DMS114 treated with DMSO at 0.1 percent for 48 hours (cell line): ENCODE measurements around the gene POLR1C.
"Not testable (repeated sequence)": the region's sequence is repeated elsewhere in the genome, so short reads cannot be mapped to it uniquely, and the experiment has no call there.

Experiments used
- DNase-seq: peaks from one replicate; lab custom pipeline; 2025; ENCODE audit not compliant: unreplicated experiment; lab: John Stamatoyannopoulos, UW

Gene POLR1C

GRCh38 chr6:43516697-43517504 is at the start of gene POLR1C, which contains the start of gene YIPF3:
POLR1C (plus strand) TSS chr6:43517089; CDS start chr6:43517110, 21 bp downstream.
YIPF3 (minus strand) TSS chr6:43516926; CDS start chr6:43516807, 119 bp downstream.
- peak; percentile 99 for DNase-seq

DNA sequence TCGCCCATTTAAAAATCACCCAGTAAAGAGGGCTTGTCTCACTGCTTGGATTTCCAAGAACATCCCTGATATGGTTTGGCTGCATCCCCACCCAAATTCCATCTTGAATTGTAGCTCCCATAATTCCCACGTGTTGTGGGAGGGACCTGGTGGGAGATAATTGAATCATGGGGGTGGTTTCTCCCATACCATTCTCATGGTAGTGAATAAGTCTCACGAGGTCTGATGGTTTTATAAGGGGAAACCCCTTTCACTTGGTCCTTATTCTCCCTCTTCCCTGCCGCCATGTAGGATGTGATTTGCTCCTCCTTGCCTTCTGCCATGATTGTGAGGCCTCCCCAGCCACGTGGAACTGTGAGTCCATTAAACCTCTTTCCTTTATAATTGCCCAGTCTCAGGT is 49.6 kb upstream of the POLR1C start:
- DNase-seq = not testable (repeated sequence)

- DNase-seq = no peak
These were observed 49.1 kb upstream of the POLR1C start for GRCh38 chr6:43467752-43468151.

GRCh38 chr6:43468240-43468639 is 48.6 kb upstream of the POLR1C start:
- no peak for DNase-seq

DNA sequence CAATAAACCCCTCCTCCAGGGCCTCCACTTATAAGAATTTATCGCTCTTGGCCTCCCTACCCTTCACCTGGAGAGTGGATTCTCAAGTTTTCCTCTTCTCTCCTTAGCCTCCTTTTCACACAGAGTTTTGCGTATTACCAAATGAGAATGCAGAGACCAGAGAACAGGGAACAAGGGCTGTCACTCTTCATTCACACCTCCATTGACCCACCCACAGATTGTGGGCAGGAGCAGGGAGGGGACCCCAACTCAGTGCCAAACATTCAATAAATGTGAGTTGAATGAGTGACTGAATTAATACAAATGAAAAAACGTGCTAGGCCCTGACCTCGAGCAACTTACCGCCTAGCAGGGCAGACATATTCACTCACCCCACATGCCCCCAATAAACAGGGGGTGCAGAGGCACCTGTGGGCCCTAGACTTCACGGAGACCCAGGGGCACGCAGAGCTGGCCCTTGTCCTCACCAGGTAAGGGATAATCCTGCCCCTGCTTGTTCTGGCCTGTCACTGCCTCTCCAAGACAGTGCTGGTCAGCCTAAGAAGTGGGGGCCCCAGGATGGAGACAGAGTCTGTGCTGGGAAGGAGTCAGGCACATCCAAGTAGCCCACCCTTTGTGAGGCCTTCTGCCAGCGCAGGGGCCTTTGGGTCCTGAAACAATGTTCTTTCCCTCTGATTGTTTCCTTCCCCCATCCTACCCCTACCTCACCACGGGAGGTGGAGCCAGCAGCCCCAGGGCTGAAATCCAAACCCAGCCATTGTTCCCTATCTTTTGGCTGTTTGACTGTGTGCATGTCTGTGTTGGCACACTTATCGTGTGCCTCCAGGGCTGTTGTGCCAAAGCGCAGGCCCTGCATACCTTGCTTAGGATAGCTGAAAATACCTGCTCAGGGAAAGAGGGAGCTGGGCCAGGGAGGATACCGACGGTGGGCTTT is 47.9 kb upstream of the POLR1C start:
- DNase-seq = no peak

DNA sequence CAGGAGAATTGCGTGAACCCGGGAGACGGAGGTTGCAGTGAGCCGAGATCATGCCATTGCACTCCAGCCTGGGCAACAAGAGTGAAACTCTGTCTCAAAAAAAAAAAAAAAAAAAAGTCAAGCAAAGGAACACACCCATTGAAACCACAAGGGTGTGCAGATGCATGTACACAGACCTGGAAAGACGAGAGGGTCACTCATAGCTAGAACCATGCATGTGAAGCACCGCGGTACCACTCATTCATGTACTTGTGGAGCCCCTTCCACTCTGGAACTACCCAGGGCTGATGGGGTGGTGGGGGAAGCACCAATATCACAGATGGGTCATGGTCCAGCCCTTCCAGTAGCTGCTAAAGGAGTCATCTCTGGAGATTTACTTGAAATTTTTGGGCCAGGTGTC is 46.9 kb upstream of the POLR1C start:
- no peak for DNase-seq

- DNase-seq = no peak
These were observed 45.5 kb upstream of the POLR1C start for GRCh38 chr6:43471399-43471798.

DNA sequence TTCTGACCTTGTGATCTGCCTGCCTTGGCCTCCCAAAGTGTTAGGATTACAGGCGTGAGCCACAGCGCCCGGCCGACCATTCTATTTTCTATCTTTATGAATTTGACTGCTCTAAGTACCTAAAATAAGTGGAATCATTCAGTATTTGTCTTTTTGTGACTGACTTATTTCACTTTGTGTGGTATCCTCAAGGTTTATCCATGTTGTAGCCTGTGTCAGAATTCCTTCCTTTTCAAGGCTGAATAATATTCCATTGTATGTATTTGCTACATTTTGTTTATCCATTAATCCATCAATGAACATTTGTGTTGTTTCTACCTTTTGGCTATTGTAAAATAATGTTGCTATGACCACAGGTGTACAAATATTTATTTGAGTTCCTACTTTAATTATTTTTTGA is 44.4 kb upstream of the POLR1C start:
- DNase-seq = no peak

DNA sequence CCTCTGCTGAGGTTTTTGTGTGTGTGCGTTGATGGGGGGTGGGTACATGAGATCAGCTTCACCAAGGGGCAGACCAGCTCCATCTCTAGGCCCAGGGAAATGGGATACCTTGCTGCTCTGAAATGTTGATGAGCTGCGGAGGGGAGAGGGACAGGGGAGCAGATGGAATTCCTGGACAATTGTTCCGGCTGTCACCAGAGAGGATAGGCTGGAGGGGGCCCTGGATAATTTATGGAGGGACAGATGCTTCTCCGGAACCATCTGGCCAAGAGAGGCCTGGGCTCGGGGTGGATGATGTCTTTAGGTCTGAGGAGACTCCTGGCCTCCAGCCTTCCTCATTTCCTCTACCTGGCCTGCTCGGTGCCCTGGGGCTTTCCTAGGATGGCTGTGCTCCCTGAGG is 41.4 kb upstream of the POLR1C start:
- no peak for DNase-seq

DNA sequence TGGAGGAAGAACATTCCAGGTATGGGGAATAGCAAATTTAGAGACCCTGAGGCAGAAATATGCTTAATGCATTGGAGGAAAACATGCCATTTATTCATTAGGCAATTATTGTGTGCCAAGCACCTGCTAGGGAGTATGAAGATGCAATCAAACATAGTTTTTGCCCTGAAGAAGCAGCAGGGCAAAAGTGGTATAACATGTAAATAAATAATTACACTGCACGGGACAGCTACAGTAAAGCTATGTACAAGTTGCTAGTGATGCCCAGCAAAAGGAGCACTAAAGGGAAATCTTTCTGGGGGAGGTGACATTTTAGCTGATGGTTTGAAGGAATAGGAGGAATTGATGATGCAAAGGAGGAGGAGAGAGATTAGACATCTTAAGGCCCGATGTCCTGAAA is 40.1 kb upstream of the POLR1C start:
- DNase-seq = peak; percentile 27

GRCh38 chr6:43477235-43478007 is 39.5 kb upstream of the POLR1C start, which contains the start of gene TJAP1:
TJAP1 (plus strand) TSS chr6:43477570; CDS start chr6:43499002, 21,432 bp downstream.
- peak; percentile 86 for DNase-seq

GRCh38 chr6:43478008-43478372 is 38.9 kb upstream of the POLR1C start:
- no peak for DNase-seq

GRCh38 chr6:43481075-43481474 is 35.8 kb upstream of the POLR1C start:
- DNase-seq = no peak

GRCh38 chr6:43481591-43482236 is 35.2 kb upstream of the POLR1C start:
- no peak for DNase-seq

DNA sequence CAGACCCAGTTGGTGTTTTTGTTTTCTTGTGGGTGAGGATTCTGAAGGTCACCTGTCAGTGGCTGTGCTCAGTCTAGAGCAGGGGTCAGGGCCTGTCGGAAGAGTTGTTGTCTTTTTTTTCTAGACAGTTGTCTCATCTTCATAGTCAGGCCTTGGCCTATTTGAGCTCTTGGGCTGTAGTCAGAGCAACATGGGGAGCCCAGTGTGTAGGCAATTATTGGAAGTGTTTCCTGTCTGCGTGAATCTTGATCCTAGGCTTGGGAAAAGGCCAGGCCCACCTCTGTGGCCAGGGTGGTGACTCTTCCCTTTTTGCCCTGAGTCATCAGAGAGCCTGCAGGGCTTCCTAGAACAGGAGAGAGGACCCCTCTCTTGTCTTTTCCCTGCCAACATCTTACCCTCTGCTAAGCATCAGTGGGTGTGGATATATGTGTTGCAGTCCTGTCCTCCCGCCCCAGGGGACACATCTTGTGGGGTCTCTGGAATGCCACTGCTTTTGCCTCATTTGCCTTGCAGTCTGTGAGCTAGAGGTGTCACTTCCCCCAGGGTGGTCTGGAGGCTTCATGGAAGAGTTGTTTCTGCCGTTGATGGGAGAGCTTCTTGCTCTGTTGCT is 28.1 kb upstream of the POLR1C start:
- no peak for DNase-seq

- no peak for DNase-seq
These were observed 27.4 kb upstream of the POLR1C start for GRCh38 chr6:43489277-43490072.

- DNase-seq = no peak
These were observed 26.4 kb upstream of the POLR1C start for GRCh38 chr6:43490523-43490939.

DNA sequence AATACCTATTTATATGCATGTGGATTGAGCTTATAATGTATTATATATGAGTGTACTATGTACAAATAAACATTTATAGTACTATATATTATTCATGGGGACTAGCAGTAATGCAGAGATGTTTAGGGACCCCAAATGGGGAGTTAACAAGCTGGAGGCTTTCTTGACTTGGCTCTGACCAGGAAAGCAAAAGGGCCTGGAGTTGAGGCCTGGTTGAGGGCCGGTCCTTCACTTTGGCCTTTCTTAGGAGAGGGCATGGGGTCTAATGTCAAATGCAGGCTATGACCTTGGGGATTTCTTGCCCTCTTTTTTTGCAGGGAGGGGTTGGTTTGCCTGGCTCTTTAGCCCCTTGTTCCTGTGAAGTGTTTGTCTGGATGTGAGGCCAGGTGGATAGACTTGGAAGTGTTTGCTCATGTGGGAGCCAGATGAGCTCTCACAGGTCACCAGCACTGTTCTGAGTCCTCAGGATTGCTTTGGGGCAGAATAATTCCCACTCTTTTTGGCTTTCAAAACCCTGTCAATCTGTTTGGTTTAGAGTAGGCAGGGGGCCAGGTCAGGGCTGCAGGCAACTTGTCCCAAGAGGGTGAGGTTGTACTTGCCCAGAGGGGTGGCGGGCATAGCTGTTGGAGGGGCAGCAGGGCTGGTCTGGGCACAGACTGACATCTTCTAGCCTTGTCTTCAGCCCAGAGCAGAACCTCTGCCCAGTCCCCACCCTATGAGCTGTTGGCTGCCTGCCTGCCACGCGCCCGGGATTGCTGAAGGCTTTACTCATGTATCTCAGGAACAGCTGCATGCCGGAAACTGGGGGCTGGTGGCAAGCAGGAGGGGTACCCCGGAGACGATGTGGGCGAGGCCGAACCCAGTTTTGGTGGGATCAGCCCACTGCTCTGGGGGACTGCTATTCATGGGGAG is 24.9 kb upstream of the POLR1C start:
- no peak for DNase-seq
